OCI-LY7 (cell line): ENCODE results near the gene DMRT3. TPM values are rescaled to one million over a fixed set of nuclear protein-coding genes. Genes with fewer than 3 reads are reported as not detected.

Source experiments
- BruUV-seq: library from RNA; stranded (reverse); fragments of 400-500 nt; replicated peaks from 2 replicates; lab custom pipeline; 2021; lab: Mats Ljungman, UMichigan
- CTCF ChIA-PET: fragments of 300-600 bp; sonication (Branson Sonifier 250); formaldehyde crosslinking; loops from one replicate; lab custom pipeline; 2022; ENCODE audit warnings: antibody characterized with exemption; ENCODE audit not compliant: unreplicated experiment; lab: Charles Lee
- POLR2A ChIA-PET: fragments of 300-600 bp; sonication (Branson Sonifier 250); formaldehyde crosslinking; loops from one replicate; lab custom pipeline; 2022; ENCODE audit warnings: antibody characterized with exemption; lab: Charles Lee
- DNase-seq: peaks from one replicate; pipeline ENCODE4 v3.0.0-alpha.2; 2015; ENCODE audit warnings: low spot score
- H2AFZ ChIP-seq: fragments of 200-600 bp; sonication (generic), shearing (Covaris generic); 2 replicates; pipeline ENCODE4 v1.6.1; 2014; ENCODE audit warnings: mild to moderate bottlenecking, antibody characterized with exemption, low read length, moderate library complexity
- H3K27ac ChIP-seq: fragments of 200-600 bp; sonication (generic); 2 replicates; pipeline ENCODE4 v1.5.1; 2014; ENCODE audit warnings: mixed run types, low read depth, mild to moderate bottlenecking, moderate library complexity, low read length, inconsistent platforms; ENCODE audit not compliant: poor library complexity, severe bottlenecking
- H3K36me3 ChIP-seq: fragments of 200-600 bp; sonication (generic); 2 replicates; pipeline ENCODE4 v1.6.1; 2014; ENCODE audit warnings: mild to moderate bottlenecking, antibody characterized with exemption, low read length, moderate library complexity, mixed read lengths; ENCODE audit not compliant: insufficient read depth
- H3K4me1 ChIP-seq: fragments of 200-600 bp; sonication (generic); 2 replicates; pipeline ENCODE4 v1.5.1; 2014; ENCODE audit warnings: mild to moderate bottlenecking, low read length; ENCODE audit not compliant: insufficient read depth, poor library complexity, severe bottlenecking
- H3K4me2 ChIP-seq: fragments of 200-600 bp; sonication (generic); 2 replicates; pipeline ENCODE4 v1.6.1; 2014; ENCODE audit warnings: mild to moderate bottlenecking, low read length
- H3K4me3 ChIP-seq: fragments of 200-600 bp; sonication (generic); 2 replicates; pipeline ENCODE4 v1.5.1; 2014; ENCODE audit warnings: mild to moderate bottlenecking, low read depth, low read length; ENCODE audit not compliant: poor library complexity, severe bottlenecking
- H3K79me2 ChIP-seq: fragments of 200-600 bp; sonication (generic); 2 replicates; pipeline ENCODE4 v1.6.1; 2016; ENCODE audit warnings: low read depth, mild to moderate bottlenecking, low read length, moderate library complexity, mixed read lengths; ENCODE audit not compliant: insufficient read depth
- H3K9me2 ChIP-seq: fragments of 200-600 bp; sonication (generic); 2 replicates; pipeline ENCODE4 v1.6.1; 2016; ENCODE audit warnings: mild to moderate bottlenecking, low read length, mixed read lengths; ENCODE audit not compliant: insufficient read depth
- H3K9me3 ChIP-seq: fragments of 200-600 bp; sonication (generic); 2 replicates; pipeline ENCODE4 v1.6.1; 2014; ENCODE audit warnings: mild to moderate bottlenecking, mixed run types, low read length, mixed read lengths
- H4K20me1 ChIP-seq: fragments of 200-600 bp; sonication (generic); 2 replicates; pipeline ENCODE4 v1.6.1; 2014; ENCODE audit warnings: mild to moderate bottlenecking, antibody characterized with exemption, low read length, moderate library complexity, mixed read lengths; ENCODE audit not compliant: insufficient read depth
- CTCF ChIP-seq: fragments of 200-600 bp; sonication (generic); conservative IDR thresholded peaks from 2 replicates; pipeline ENCODE4 v1.5.1; 2014; ENCODE audit warnings: mild to moderate bottlenecking, antibody characterized with exemption, low read length, moderate library complexity, mixed read lengths
- EZH2phosphoT487 ChIP-seq: fragments of 200-600 bp; sonication (generic); IDR thresholded peaks from 2 replicates; pipeline ENCODE4 v1.6.1; 2018; ENCODE audit warnings: low read depth, borderline replicate concordance, mild to moderate bottlenecking, mixed run types, antibody characterized with exemption, low read length, moderate library complexity, mixed read lengths
- intact Hi-C: fragments of 100-400 bp; cut with micrococcal nuclease; formaldehyde crosslinking; loops from one replicate; pipeline ENCODE4 v1.10.0; 2022; ENCODE audit not compliant: unreplicated experiment
- total RNA-seq, 2 experiments: library from RNA; depleted of rRNA in 1 of 2; stranded (reverse); fragments of >200 nt in 1 of 2; shearing (Covaris generic) in 1 of 2; gene quantifications; 2 replicates each; pipeline ENCODE4 v1.2.3, GENCODE V29; 2014 to 2022

Gene DMRT3
- total RNA-seq, 2 experiments from 2014 or later, result not detected

- DNase-seq, result peak; percentile 36
- POLR2A ChIA-PET, result interaction anchor here (0.6 to 1.1 kb wide), 3 partner anchors 9 to 28 kb away, joined by 3 to 4 read pairs (median 4); no protein-coding TSS in a partner anchor
- intact Hi-C loops, result no loop called here
- H3K4me3 ChIP-seq, result no peak overlapping the region
- H3K36me3 ChIP-seq, result no peaks in the 10 kb centered on the region
- no peaks in the 10 kb centered on the region for H4K20me1 ChIP-seq
- TF ChIP-seq EZH2phosphoT487, result no peak
- TF ChIP-seq CTCF, result peak; percentile 78
- no TSS peak for BruUV-seq
- H3K9me2 ChIP-seq, result no peaks in the 10 kb centered on the region; the same call in 1 of the 2 replicates
- no peak overlapping the region for H3K4me2 ChIP-seq
- no peaks in the 10 kb centered on the region for H3K79me2 ChIP-seq
- H3K4me1 ChIP-seq, result no peaks in the 10 kb centered on the region
- no peak overlapping the region for H3K27ac ChIP-seq
- no peak overlapping the region for H2AFZ ChIP-seq
- CTCF ChIA-PET, result interaction anchor here (1.1 kb wide), 1 partner anchor 34 kb away, joined by 3 read pairs; no protein-coding TSS in a partner anchor
- H3K9me3 ChIP-seq, result no peaks in the 10 kb centered on the region
Observed at GRCh38 chr9:928363-929042, 48.0 kb upstream of the DMRT3 start.

- intact Hi-C loops, result no loop called here
- no peaks in the 10 kb centered on the region; the same call in 1 of the 2 replicates for H3K9me2 ChIP-seq
- H3K4me3 ChIP-seq, result no peak overlapping the region
- no peaks in the 10 kb centered on the region for H3K36me3 ChIP-seq
- ChIA-PET POLR2A (no interaction called here), CTCF (no interaction called here)
- TF ChIP-seq CTCF (no peak), EZH2phosphoT487 (no peak)
- no peaks in the 10 kb centered on the region for H3K9me3 ChIP-seq
- H4K20me1 ChIP-seq, result no peaks in the 10 kb centered on the region
- no TSS peak for BruUV-seq
- H3K79me2 ChIP-seq, result no peaks in the 10 kb centered on the region
- no peak overlapping the region for H2AFZ ChIP-seq
- DNase-seq, result no peak
- no peak overlapping the region for H3K4me2 ChIP-seq
- H3K27ac ChIP-seq, result no peak overlapping the region
- H3K4me1 ChIP-seq, result no peaks in the 10 kb centered on the region
Observed at GRCh38 chr9:929719-930118, 46.7 kb upstream of the DMRT3 start.

- CTCF ChIA-PET, result interaction anchor here (1.2 kb wide), 1 partner anchor 74 kb away, joined by 4 read pairs; no protein-coding TSS in a partner anchor
- no peaks in the 10 kb centered on the region for H4K20me1 ChIP-seq
- no peaks in the 10 kb centered on the region; the same call in 1 of the 2 replicates for H3K9me2 ChIP-seq
- no TSS peak for BruUV-seq
- POLR2A ChIA-PET, result interaction anchor here (0.6 kb wide), 1 partner anchor 16 kb away, joined by 3 read pairs; no protein-coding TSS in a partner anchor
- H3K27ac ChIP-seq, result no peak overlapping the region
- no peaks in the 10 kb centered on the region for H3K4me1 ChIP-seq
- intact Hi-C loops, result no loop called here
- no peaks in the 10 kb centered on the region for H3K9me3 ChIP-seq
- H3K4me2 ChIP-seq, result no peak overlapping the region
- no peak overlapping the region for H2AFZ ChIP-seq
- DNase-seq, result no peak
- H3K36me3 ChIP-seq, result no peaks in the 10 kb centered on the region
- H3K79me2 ChIP-seq, result no peaks in the 10 kb centered on the region
- TF ChIP-seq EZH2phosphoT487 (no peak), CTCF (no peak)
- H3K4me3 ChIP-seq, result no peak overlapping the region
Observed at GRCh38 chr9:933356-933755, 43.1 kb upstream of the DMRT3 start.
